H1 (cell line): ENCODE measurements around the gene HECTD3. TPM values are rescaled to one million over a fixed set of nuclear protein-coding genes. Genes with fewer than 3 reads are reported as not detected.

Source experiments
- EZH2 ChIP-seq: fragments of 200-600 bp; sonication (generic); IDR thresholded peaks from 2 replicates; pipeline ENCODE4 v1.7.1; 2012; ENCODE audit warnings: low read depth, mild to moderate bottlenecking, moderate library complexity, low read length, inconsistent platforms; ENCODE audit not compliant: severe bottlenecking
- polyA plus RNA-seq, 7 experiments: library from polyadenylated mRNA; depleted of rRNA in 3 of 7; stranded (reverse) in 5 of 7; unstranded in 2 of 7; fragments of >200 nt in 5 of 7; fragments of 200-250 nt in 2 of 7; gene quantifications; 1 replicate in 5 of 7; 2 replicates in 1 of 7; 4 replicates in 1 of 7; pipeline versions ENCODE4 v1.2.1 to v1.2.3, GENCODE V29; 2011 to 2013; ENCODE audit warnings: missing spikeins in 2 of 7, mixed read lengths in 2 of 7
- total RNA-seq: library from RNA; stranded (reverse); fragmentation: NEBNext Ultra II Directional; extraction: Animal tissue kit (Norgen Biotek cat#: 25700); gene quantifications from 2 replicates; pipeline ENCODE4 v1.2.1, GENCODE V29; 2021

The HECTD3 gene
- total and polyA plus RNA-seq, 2 of the 8 experiments (the other 6 are each of a cell fraction or from before 2014, with no cell fraction given): 32.9 to 52.7 TPM

DNA sequence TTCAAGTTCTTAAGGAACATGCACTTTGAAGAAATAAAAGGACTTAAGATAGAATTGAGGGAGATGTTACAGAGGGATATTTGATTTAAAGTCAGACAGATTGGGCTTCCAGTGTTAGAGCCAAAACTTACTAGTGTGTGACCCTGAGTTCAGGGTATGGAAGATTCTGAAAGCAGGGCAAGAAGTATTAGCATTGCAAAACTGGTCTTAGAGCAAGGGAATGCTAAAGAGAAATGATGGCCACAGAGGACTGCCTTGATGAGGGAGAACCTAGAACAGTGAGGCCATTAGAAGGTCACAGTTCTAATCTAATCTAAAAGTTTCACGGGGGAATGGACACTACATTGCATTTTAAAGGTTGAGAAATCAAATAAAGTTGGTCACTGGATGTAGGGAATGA is 46.4 kb upstream of the HECTD3 start (continued):
- TF ChIP-seq EZH2: no peak
